SK-N-SH treated with all-trans-retinoic acid at 6 μM for 48 hours (cell line): Measurements from ENCODE around the gene ARHGAP26.

Experiments
- ATAC-seq: fragments of 200-7000 bp; cut with Tn5 transposase; 3 replicates; pipeline ENCODE4 v1.9.1; 2020; ENCODE audit warnings: mild to moderate bottlenecking, moderate library complexity
- ARNTL ChIP-seq: fragments of 450-650 bp; formaldehyde crosslinking; IDR thresholded peaks from 2 replicates; pipeline ENCODE4 v1.5.0; 2020; ENCODE audit warnings: low read depth, mild to moderate bottlenecking, moderate library complexity, borderline replicate concordance
- BACH2 ChIP-seq: fragments of 250-450 bp; sonication (Bioruptor Pico); IDR thresholded peaks from 2 replicates; pipeline ENCODE4 v1.9.0; 2021; ENCODE audit warnings: mild to moderate bottlenecking, borderline replicate concordance
- CSDC2 ChIP-seq: fragments of 250-450 bp; sonication (Bioruptor Pico); IDR thresholded peaks from 2 replicates; pipeline ENCODE4 v1.5.0; 2020; ENCODE audit warnings: mild to moderate bottlenecking, moderate library complexity
- ESRRG ChIP-seq: fragments of 250-450 bp; sonication (Bioruptor Pico); IDR thresholded peaks from 2 replicates; pipeline ENCODE4 v1.6.1; 2021; ENCODE audit warnings: mild to moderate bottlenecking
- GLIS3 ChIP-seq: fragments of 250-450 bp; sonication (Bioruptor Pico); IDR thresholded peaks from 2 replicates; pipeline ENCODE4 v1.5.0; 2020; ENCODE audit warnings: mild to moderate bottlenecking, moderate library complexity
- ISL1 ChIP-seq: fragments of 250-450 bp; sonication (Bioruptor Pico); IDR thresholded peaks from 2 replicates; pipeline ENCODE4 v2.1.2; 2022; ENCODE audit warnings: mild to moderate bottlenecking, moderate library complexity
- OSR1 ChIP-seq: fragments of 250-450 bp; sonication (Bioruptor Pico); IDR thresholded peaks from 2 replicates; pipeline ENCODE4 v1.8.0; 2022; ENCODE audit warnings: moderate library complexity, mild to moderate bottlenecking, inconsistent platforms
- PPARA ChIP-seq: fragments of 250-450 bp; sonication (Bioruptor Pico); IDR thresholded peaks from 2 replicates; pipeline ENCODE4 v1.5.0; 2020; ENCODE audit warnings: mild to moderate bottlenecking, borderline replicate concordance
- RARB ChIP-seq: fragments of 250-450 bp; sonication (Bioruptor Pico); IDR thresholded peaks from 2 replicates; pipeline ENCODE4 v1.8.0; 2021; ENCODE audit warnings: mild to moderate bottlenecking, moderate library complexity
- SNAI2 ChIP-seq: fragments of 250-450 bp; sonication (Bioruptor Pico); IDR thresholded peaks from 2 replicates; pipeline ENCODE4 v1.5.0; 2020; ENCODE audit warnings: mild to moderate bottlenecking, moderate library complexity
- TCF4 ChIP-seq: fragments of 250-450 bp; sonication (Bioruptor Pico); IDR thresholded peaks from 2 replicates; pipeline ENCODE4 v1.8.0; 2021; ENCODE audit warnings: mild to moderate bottlenecking, moderate library complexity, borderline replicate concordance
- TOX ChIP-seq: fragments of 250-450 bp; sonication (Bioruptor Pico); IDR thresholded peaks from 2 replicates; pipeline ENCODE4 v1.8.0; 2021; ENCODE audit warnings: mild to moderate bottlenecking, moderate library complexity, borderline replicate concordance
- ZC3H10 ChIP-seq: fragments of 250-450 bp; sonication (Bioruptor Pico); IDR thresholded peaks from 2 replicates; pipeline ENCODE4 v1.5.1; 2021; ENCODE audit warnings: mild to moderate bottlenecking, moderate library complexity
- ZFP3 ChIP-seq: fragments of 250-450 bp; sonication (Bioruptor Pico); IDR thresholded peaks from 2 replicates; pipeline ENCODE4 v1.5.0; 2020; ENCODE audit warnings: mild to moderate bottlenecking, moderate library complexity
- ZNF565 ChIP-seq: fragments of 450-650 bp; formaldehyde crosslinking; conservative IDR thresholded peaks from 2 replicates; pipeline ENCODE4 v1.5.0; 2020; ENCODE audit warnings: low read depth, mild to moderate bottlenecking, moderate library complexity
- ZNF70 ChIP-seq: fragments of 450-650 bp; formaldehyde crosslinking; IDR thresholded peaks from 2 replicates; pipeline ENCODE4 v1.5.0; 2020; ENCODE audit warnings: mild to moderate bottlenecking, moderate library complexity
- ZNF8 ChIP-seq: fragments of 450-650 bp; formaldehyde crosslinking; IDR thresholded peaks from 2 replicates; pipeline ENCODE4 v1.5.0; 2020; ENCODE audit warnings: mild to moderate bottlenecking, moderate library complexity
- TF ChIP-seq, protein P1 (sequence below): fragments of 250-450 bp; sonication (Bioruptor Pico); IDR thresholded peaks from 2 replicates; pipeline ENCODE4 v1.5.0; 2020; ENCODE audit warnings: mild to moderate bottlenecking, moderate library complexity
- TF ChIP-seq, protein P2 (sequence below): fragments of 250-450 bp; sonication (Bioruptor Pico); IDR thresholded peaks from 2 replicates; pipeline ENCODE4 v1.5.1; 2020; ENCODE audit warnings: low read depth, mild to moderate bottlenecking, moderate library complexity
- TF ChIP-seq, protein P3 (sequence below): fragments of 250-450 bp; sonication (Bioruptor Pico); IDR thresholded peaks from 2 replicates; pipeline ENCODE4 v1.8.0; 2020; ENCODE audit warnings: mild to moderate bottlenecking, moderate library complexity, borderline replicate concordance
- TF ChIP-seq, protein P4 (sequence below): fragments of 250-450 bp; sonication (Bioruptor Pico); IDR thresholded peaks from 2 replicates; pipeline ENCODE4 v1.8.0; 2021; ENCODE audit warnings: low read depth, mild to moderate bottlenecking, moderate library complexity, borderline replicate concordance

The ARHGAP26 gene

DNA sequence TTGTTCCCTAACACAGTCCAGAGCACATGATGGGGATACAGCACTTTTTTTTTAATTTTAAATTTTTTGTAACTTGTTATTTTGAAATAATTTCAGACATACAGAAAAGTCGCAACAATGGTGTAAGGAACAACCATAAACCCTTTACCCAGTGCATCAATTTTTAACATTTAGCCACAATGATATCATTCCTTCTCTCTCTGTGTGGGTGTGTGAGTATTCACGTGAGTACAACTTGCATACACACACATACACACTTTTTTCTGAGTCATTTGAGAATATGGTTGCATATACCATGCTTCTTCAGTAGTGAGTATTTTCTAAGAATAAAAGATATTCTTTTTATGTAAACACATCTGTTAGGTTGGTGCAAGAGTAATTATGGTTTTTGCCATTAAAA lies 135.2 kb downstream of the ARHGAP26 start:
- ATAC-seq = no peak
- no peak for TF ChIP-seq ZFP3 (CRISPR knock-in tag)
- no peak for TF ChIP-seq RARB (CRISPR knock-in tag)
- TF ChIP-seq SNAI2 (CRISPR knock-in tag) = no peak
- TF ChIP-seq OSR1 (CRISPR knock-in tag) = no peak
- TF ChIP-seq PPARA (CRISPR knock-in tag) = no peak
- TF ChIP-seq, protein P1, sequence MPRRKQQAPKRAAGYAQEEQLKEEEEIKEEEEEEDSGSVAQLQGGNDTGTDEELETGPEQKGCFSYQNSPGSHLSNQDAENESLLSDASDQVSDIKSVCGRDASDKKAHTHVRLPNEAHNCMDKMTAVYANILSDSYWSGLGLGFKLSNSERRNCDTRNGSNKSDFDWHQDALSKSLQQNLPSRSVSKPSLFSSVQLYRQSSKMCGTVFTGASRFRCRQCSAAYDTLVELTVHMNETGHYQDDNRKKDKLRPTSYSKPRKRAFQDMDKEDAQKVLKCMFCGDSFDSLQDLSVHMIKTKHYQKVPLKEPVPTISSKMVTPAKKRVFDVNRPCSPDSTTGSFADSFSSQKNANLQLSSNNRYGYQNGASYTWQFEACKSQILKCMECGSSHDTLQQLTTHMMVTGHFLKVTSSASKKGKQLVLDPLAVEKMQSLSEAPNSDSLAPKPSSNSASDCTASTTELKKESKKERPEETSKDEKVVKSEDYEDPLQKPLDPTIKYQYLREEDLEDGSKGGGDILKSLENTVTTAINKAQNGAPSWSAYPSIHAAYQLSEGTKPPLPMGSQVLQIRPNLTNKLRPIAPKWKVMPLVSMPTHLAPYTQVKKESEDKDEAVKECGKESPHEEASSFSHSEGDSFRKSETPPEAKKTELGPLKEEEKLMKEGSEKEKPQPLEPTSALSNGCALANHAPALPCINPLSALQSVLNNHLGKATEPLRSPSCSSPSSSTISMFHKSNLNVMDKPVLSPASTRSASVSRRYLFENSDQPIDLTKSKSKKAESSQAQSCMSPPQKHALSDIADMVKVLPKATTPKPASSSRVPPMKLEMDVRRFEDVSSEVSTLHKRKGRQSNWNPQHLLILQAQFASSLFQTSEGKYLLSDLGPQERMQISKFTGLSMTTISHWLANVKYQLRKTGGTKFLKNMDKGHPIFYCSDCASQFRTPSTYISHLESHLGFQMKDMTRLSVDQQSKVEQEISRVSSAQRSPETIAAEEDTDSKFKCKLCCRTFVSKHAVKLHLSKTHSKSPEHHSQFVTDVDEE (CRISPR knock-in tag) = no peak
- TF ChIP-seq, protein P2, sequence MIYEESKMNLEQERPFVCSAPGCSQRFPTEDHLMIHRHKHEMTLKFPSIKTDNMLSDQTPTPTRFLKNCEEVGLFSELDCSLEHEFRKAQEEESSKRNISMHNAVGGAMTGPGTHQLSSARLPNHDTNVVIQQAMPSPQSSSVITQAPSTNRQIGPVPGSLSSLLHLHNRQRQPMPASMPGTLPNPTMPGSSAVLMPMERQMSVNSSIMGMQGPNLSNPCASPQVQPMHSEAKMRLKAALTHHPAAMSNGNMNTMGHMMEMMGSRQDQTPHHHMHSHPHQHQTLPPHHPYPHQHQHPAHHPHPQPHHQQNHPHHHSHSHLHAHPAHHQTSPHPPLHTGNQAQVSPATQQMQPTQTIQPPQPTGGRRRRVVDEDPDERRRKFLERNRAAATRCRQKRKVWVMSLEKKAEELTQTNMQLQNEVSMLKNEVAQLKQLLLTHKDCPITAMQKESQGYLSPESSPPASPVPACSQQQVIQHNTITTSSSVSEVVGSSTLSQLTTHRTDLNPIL (CRISPR knock-in tag) = no peak
- TF ChIP-seq ZNF8 (CRISPR knock-in tag) = no peak
- no peak for TF ChIP-seq ZC3H10 (CRISPR knock-in tag)
- no peak for TF ChIP-seq CSDC2 (CRISPR knock-in tag)
- TF ChIP-seq ARNTL = no peak
- TF ChIP-seq, all 23 proteins: peak for 0

DNA sequence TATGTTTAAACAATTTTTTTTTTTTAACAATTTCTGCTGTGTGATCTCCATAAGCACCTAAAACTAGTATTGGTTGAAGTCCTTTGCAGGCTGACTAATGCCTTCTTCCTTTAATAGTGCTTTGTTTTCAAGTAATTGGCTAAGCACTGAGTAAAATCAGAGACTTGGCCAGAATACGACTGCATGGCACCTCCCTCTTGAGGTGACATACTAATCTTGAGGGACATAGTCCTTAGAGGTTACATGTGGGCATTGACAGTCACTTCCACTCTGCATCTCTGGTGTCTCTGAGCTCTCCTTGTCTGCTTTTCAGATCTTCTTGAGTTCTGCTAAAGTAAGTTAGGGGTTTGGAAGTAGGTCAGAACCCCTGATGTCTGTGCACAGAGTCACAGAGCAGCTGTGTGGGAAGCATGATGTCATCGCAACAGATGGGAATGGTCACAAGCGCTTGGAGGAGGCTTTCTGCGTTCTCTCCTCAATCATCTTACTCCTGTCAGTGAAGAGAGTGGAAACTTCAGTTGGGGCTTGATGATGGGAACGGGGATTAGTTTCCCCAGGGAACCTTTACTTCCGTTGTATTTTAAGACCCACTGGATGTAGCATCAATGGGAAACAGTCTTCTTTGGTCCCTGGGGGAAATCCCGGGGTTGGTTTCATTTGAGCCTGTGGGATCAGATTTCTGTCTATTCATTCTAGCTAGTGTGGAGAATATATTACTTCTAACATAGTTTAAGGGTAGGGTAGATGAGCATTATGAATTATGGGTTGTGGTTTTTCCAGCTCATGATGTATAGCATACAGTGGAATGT lies 136.9 kb downstream of the ARHGAP26 start:
- ATAC-seq = no peak
- TF ChIP-seq, protein P3, sequence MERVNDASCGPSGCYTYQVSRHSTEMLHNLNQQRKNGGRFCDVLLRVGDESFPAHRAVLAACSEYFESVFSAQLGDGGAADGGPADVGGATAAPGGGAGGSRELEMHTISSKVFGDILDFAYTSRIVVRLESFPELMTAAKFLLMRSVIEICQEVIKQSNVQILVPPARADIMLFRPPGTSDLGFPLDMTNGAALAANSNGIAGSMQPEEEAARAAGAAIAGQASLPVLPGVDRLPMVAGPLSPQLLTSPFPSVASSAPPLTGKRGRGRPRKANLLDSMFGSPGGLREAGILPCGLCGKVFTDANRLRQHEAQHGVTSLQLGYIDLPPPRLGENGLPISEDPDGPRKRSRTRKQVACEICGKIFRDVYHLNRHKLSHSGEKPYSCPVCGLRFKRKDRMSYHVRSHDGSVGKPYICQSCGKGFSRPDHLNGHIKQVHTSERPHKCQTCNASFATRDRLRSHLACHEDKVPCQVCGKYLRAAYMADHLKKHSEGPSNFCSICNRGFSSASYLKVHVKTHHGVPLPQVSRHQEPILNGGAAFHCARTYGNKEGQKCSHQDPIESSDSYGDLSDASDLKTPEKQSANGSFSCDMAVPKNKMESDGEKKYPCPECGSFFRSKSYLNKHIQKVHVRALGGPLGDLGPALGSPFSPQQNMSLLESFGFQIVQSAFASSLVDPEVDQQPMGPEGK (CRISPR knock-in tag) = no peak
- TF ChIP-seq OSR1 (CRISPR knock-in tag) (no peak), PPARA (CRISPR knock-in tag) (no peak), ARNTL (no peak), BACH2 (CRISPR knock-in tag) (no peak), TOX (no peak), CSDC2 (CRISPR knock-in tag) (no peak), ZNF70 (no peak)

DNA sequence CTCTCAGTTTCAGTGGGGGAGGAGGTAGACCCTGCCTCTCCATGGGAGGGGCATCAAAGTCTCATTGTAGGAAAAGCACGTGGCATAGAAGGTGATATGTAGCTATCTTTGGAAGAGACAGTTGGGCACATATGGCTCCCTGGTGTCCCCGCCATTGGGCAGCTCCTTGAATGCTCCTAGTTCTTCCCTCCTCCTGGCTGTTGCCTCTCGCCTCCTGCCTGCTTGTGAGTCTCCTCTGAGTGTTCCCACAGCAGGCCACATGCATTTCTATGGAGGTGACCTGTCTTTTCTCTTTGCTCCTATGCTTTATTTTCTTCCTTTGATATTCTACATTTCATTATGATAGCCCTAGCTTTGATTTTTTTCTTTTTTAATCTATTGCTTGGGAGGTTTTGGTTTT lies 138.5 kb downstream of the ARHGAP26 start:
- no peak for ATAC-seq
- TF ChIP-seq, protein P1 (CRISPR knock-in tag) = no peak
- TF ChIP-seq ZC3H10 (CRISPR knock-in tag) = no peak
- TF ChIP-seq ZFP3 (CRISPR knock-in tag) = no peak
- no peak for TF ChIP-seq TCF4 (CRISPR knock-in tag)
- TF ChIP-seq ZNF565 (CRISPR knock-in tag) = no peak
- no peak for TF ChIP-seq ISL1
- TF ChIP-seq PPARA (CRISPR knock-in tag) = no peak
- TF ChIP-seq CSDC2 (CRISPR knock-in tag) = no peak
- TF ChIP-seq GLIS3 (CRISPR knock-in tag) = no peak

DNA sequence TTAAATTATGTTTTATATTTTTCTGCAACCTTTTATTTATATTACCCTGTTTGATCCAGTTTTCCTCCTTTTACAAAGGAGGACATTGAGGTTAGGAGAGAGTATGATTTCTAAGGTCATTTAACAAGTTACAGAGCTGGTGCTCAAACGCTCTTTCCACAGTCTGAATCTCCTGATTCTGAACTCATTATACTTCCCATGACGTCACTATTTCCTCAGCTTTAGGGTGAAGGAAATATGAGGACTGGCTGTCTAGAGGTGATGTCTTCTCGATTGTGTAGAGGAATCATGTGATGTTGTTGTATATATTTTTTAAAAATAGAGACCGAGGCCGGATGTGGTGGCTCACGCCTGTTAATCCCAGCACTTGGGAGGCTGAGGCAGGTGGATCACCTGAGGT lies 140.0 kb downstream of the ARHGAP26 start:
- ATAC-seq = no peak
- TF ChIP-seq BACH2 (CRISPR knock-in tag) (no peak), ESRRG (no peak), TCF4 (CRISPR knock-in tag) (no peak), ZNF70 (no peak), ISL1 (no peak), ZNF565 (CRISPR knock-in tag) (no peak), SNAI2 (CRISPR knock-in tag) (no peak), GLIS3 (CRISPR knock-in tag) (no peak)
- TF ChIP-seq, protein P4, sequence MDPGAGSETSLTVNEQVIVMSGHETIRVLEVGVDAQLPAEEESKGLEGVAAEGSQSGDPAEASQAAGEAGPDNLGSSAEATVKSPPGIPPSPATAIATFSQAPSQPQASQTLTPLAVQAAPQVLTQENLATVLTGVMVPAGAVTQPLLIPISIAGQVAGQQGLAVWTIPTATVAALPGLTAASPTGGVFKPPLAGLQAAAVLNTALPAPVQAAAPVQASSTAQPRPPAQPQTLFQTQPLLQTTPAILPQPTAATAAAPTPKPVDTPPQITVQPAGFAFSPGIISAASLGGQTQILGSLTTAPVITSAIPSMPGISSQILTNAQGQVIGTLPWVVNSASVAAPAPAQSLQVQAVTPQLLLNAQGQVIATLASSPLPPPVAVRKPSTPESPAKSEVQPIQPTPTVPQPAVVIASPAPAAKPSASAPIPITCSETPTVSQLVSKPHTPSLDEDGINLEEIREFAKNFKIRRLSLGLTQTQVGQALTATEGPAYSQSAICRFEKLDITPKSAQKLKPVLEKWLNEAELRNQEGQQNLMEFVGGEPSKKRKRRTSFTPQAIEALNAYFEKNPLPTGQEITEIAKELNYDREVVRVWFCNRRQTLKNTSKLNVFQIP (CRISPR knock-in tag) = no peak
- TF ChIP-seq, protein P3 (CRISPR knock-in tag) = no peak
